ENCODE data around the gene ZNF341.
"Not testable (repeated sequence)": the region's sequence is repeated elsewhere in the genome, so short reads cannot be mapped to it uniquely, and the experiment has no call there.

- TF ChIP-seq POLR2A (IDR thresholded peaks at IDR 0.05); CTCF (IDR thresholded peaks at IDR 0.05 in 8 of 11, conservative IDR thresholded peaks at IDR 0.05 in 3 of 11): not testable (repeated sequence)
Observed at GRCh38 chr20:33698966-33699365, 32.8 kb upstream of the ZNF341 start.

Data from spleen (tissue), 7 donors.